HEK293T (cell line): ENCODE measurements around the gene RHEB.
"Not testable (repeated sequence)": the region's sequence is repeated elsewhere in the genome, so short reads cannot be mapped to it uniquely, and the experiment has no call there.

Experiments
- CTCF ChIA-PET: fragments of 350-600 bp; formaldehyde crosslinking; extraction: SDS; loops from one replicate; lab custom pipeline; 2021; ENCODE audit warnings: antibody characterized with exemption, inconsistent platforms; lab: Yijun Ruan, JAX
- POLR2A ChIA-PET: fragments of 350-600 bp; formaldehyde crosslinking; extraction: SDS; loops from one replicate; lab custom pipeline; 2020; ENCODE audit warnings: antibody characterized with exemption, inconsistent platforms; lab: Yijun Ruan, JAX
- DNase-seq: peaks from one replicate; pipeline ENCODE4 v3.0.0; 2012; ENCODE audit warnings: mixed read lengths; ENCODE audit errors: extremely low spot score
- ARNT ChIP-seq: fragments of 450-650 bp; IDR thresholded peaks from 2 replicates; pipeline ENCODE4 v1.6.1; 2017; ENCODE audit warnings: mild to moderate bottlenecking
- BHLHE40 ChIP-seq: fragments of 450-650 bp; IDR thresholded peaks from 2 replicates; pipeline ENCODE4 v1.6.1; 2016; ENCODE audit warnings: mild to moderate bottlenecking, moderate library complexity, borderline replicate concordance
- CTBP1 ChIP-seq: fragments of 450-650 bp; IDR thresholded peaks from 2 replicates; pipeline ENCODE4 v1.6.1; 2016; ENCODE audit warnings: borderline replicate concordance
- ELF4 ChIP-seq: fragments of 450-650 bp; IDR thresholded peaks from 2 replicates; pipeline ENCODE4 v1.6.1; 2017; ENCODE audit warnings: antibody characterized with exemption
- FOXA1 ChIP-seq: fragments of 450-650 bp; IDR thresholded peaks from 2 replicates; pipeline ENCODE4 v1.6.1; 2016; ENCODE audit warnings: mild to moderate bottlenecking
- FOXK2 ChIP-seq: fragments of 450-650 bp; IDR thresholded peaks from 2 replicates; pipeline ENCODE4 v1.6.1; 2016; ENCODE audit warnings: mild to moderate bottlenecking
- FOXM1 ChIP-seq: fragments of 450-650 bp; IDR thresholded peaks from 2 replicates; pipeline ENCODE4 v1.6.1; 2017; ENCODE audit warnings: mild to moderate bottlenecking, borderline replicate concordance
- HDGF ChIP-seq: fragments of 450-650 bp; IDR thresholded peaks from 2 replicates; pipeline ENCODE4 v1.6.1; 2017; ENCODE audit warnings: antibody characterized with exemption, borderline replicate concordance
- L3MBTL2 ChIP-seq: fragments of 450-650 bp; conservative IDR thresholded peaks from 2 replicates; pipeline ENCODE4 v1.6.1; 2016; ENCODE audit warnings: mild to moderate bottlenecking
- LEF1 ChIP-seq: fragments of 450-650 bp; IDR thresholded peaks from 2 replicates; pipeline ENCODE4 v1.6.1; 2017; ENCODE audit warnings: mild to moderate bottlenecking, borderline replicate concordance
- NFRKB ChIP-seq: fragments of 450-650 bp; IDR thresholded peaks from 2 replicates; pipeline ENCODE4 v1.6.1; 2016; ENCODE audit warnings: mild to moderate bottlenecking, moderate library complexity
- PKNOX1 ChIP-seq: fragments of 450-650 bp; IDR thresholded peaks from 2 replicates; pipeline ENCODE4 v1.6.1; 2016
- SP1 ChIP-seq: fragments of 450-650 bp; IDR thresholded peaks from 2 replicates; pipeline ENCODE4 v1.6.1; 2017
- SUZ12 ChIP-seq: fragments of 450-650 bp; IDR thresholded peaks from 2 replicates; pipeline ENCODE4 v1.6.1; 2016; ENCODE audit warnings: mild to moderate bottlenecking
- TARDBP ChIP-seq: fragments of 450-650 bp; IDR thresholded peaks from 2 replicates; pipeline ENCODE4 v1.6.1; 2016
- ZNF384 ChIP-seq: fragments of 450-650 bp; IDR thresholded peaks from 2 replicates; pipeline ENCODE4 v1.6.1; 2016

The RHEB gene

GRCh38 chr7:151524331-151524730, 4.6 kb upstream of the RHEB start:
- TF ChIP-seq CTBP1, result no peak
- TF ChIP-seq NFRKB, result no peak
- no peak for TF ChIP-seq ZNF384
- no peak for TF ChIP-seq PKNOX1
- no peak for TF ChIP-seq ELF4
- TF ChIP-seq SUZ12, result no peak
- no peak for TF ChIP-seq TARDBP
- no peak for TF ChIP-seq HDGF
- no peak for TF ChIP-seq LEF1
- ChIA-PET CTCF (no interaction called here), POLR2A (no interaction called here)
- no peak for DNase-seq

- POLR2A ChIA-PET, result interaction anchor here (0.9 to 1.1 kb wide), 4 partner anchors 11 to 294 kb away, joined by 3 to 5 read pairs (median 3); no protein-coding TSS in a partner anchor
- no peak for DNase-seq
- no peak for TF ChIP-seq HDGF
- no peak for TF ChIP-seq ZNF384
- no peak for TF ChIP-seq BHLHE40
- no peak for TF ChIP-seq L3MBTL2
- TF ChIP-seq TARDBP, result no peak
- CTCF ChIA-PET, result no interaction called here
These were observed 945 bp upstream of the RHEB start for GRCh38 chr7:151520419-151521261.

DNA sequence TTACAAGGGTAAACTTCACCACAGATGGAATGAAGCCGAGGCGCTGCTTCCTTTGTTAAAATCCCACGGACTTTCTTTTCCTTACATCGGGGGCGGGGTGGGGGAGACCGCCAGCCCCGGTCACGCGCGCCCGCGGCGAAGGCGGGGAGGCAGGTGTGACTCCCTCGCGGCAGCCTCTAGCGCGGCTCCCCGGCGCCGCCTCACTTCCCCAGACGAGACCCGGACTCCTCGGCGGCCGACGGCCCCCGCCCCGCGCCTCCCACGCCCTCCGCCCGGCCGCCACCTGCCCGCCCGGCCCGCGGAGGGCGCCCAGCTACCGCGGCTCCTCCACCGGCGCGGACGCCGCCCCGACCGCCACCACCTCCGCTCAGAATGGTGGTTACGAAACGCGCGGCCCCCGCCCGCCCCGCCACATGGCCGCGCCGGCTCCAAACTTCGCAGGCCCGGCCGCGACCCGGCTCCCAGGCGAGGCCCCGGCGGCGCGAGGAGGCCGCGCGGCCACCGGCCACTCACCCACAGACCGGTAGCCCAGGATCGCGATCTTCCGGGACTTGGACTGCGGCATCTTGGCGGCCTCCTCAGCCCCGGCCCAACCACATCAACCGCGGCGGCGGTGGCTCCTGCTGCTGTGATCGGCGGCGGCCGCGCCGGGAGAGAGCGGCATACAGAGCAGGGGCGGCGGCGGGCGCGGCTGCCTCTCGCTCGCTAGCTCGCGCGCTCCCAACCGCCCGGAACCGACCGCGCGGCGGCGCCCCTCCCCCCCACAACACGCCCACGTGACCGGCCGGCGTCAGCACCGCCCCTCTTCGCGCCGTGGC, 539 bp downstream of the RHEB start:
- CTCF ChIA-PET, result not testable (repeated sequence)
- 0 out of 2 replicates have a peak, but pooled peaks have one; percentile 21 for TF ChIP-seq ARNT
- 0 out of 2 replicates have a peak, but pooled peaks have one; percentile 43 for TF ChIP-seq FOXM1
- POLR2A ChIA-PET, result interaction anchor here (0.6 to 1.1 kb wide), 9 partner anchors 9 to 295 kb away, joined by 3 to 5 read pairs (median 3); partner anchors contain the start of gene ABCF2
- DNase-seq, result peak; percentile 41

DNA sequence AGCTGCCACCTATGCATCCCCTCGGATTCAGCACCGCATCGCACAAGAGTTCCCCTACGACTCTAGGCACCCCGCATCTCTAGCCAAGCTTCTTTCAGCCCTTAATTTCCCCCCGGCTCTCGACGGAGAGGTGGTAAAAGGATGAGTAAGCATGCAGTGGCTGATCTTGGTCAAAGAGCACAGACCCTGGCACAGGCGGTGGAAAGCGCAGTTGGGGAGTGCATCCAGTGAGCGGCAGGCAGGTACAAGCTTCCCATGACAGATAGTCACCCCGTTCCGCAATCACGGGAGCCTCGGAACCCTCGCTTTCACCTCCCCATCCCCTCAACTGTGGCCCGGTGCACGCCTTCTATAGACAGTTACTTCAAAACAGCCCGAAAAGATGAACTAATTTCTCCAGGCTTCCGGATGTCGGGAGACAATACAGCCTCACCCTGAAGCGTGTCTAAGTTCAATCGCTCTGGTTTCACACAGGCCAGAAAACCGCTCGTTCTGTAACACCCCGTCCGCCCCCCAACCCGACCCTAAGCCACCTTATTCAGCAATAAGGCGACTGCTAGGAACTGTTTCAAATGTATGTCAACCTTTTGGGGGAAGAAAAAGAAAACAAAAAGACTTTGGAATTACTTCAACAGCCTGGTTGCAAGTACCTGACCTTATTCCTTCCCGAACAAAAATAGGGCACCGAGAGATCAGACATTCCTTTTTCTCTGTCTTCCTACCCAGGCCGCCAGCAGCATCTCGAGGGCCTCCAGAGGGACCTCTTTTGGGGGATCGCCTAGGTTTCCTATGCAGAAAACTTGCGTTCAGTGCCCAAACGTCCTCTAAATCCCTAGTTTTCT, 1.4 kb downstream of the RHEB start:
- TF ChIP-seq PKNOX1, result no peak
- no peak for TF ChIP-seq ZNF384
- TF ChIP-seq FOXA1, result no peak
- TF ChIP-seq CTBP1, result no peak
- TF ChIP-seq ARNT, result no peak
- no peak for TF ChIP-seq SP1
- TF ChIP-seq BHLHE40, result no peak
- no peak for TF ChIP-seq NFRKB
- no peak for TF ChIP-seq L3MBTL2
- no peak for TF ChIP-seq TARDBP
- DNase-seq, result no peak
- CTCF ChIA-PET, result interaction anchor here (1.8 kb wide), 1 partner anchor 12 kb away, joined by 4 read pairs; no protein-coding TSS in a partner anchor
- POLR2A ChIA-PET, result interaction anchor here (0.6 to 1.4 kb wide), 6 partner anchors 10 to 242 kb away, joined by 3 to 6 read pairs (median 3); no protein-coding TSS in a partner anchor

GRCh38 chr7:151517601-151518104, 2.0 kb downstream of the RHEB start:
- POLR2A ChIA-PET, result interaction anchor here (0.8 to 1.4 kb wide), 4 partner anchors 9 to 58 kb away, joined by 3 to 6 read pairs (median 4); no protein-coding TSS in a partner anchor
- no peak for DNase-seq
- TF ChIP-seq FOXA1 (no peak), ZNF384 (no peak), FOXM1 (no peak), TARDBP (no peak), HDGF (no peak), PKNOX1 (no peak)
- CTCF ChIA-PET, result interaction anchor here (0.7 to 1.8 kb wide), 2 partner anchors 11 to 113 kb away, joined by 3 to 4 read pairs; no protein-coding TSS in a partner anchor

GRCh38 chr7:151515276-151515565, 4.5 kb downstream of the RHEB start:
- ChIA-PET POLR2A (no interaction called here), CTCF (no interaction called here)
- no peak for DNase-seq
- TF ChIP-seq FOXM1, result no peak
- TF ChIP-seq ARNT, result no peak
- TF ChIP-seq ZNF384, result no peak
- TF ChIP-seq LEF1, result no peak
- no peak for TF ChIP-seq FOXK2
- no peak for TF ChIP-seq SP1
- no peak for TF ChIP-seq L3MBTL2
- TF ChIP-seq NFRKB, result no peak
- TF ChIP-seq TARDBP, result no peak
- no peak for TF ChIP-seq FOXA1
- TF ChIP-seq BHLHE40, result no peak
- no peak for TF ChIP-seq CTBP1
- TF ChIP-seq PKNOX1, result no peak
- TF ChIP-seq SUZ12, result no peak
- TF ChIP-seq ELF4, result no peak
- TF ChIP-seq HDGF, result no peak
